Measurements from ENCODE around the gene TMEM132A.
A peak's percentile ranks its signal among the peaks of the same experiment; 100 is the strongest.

TMEM132A gene

DNA sequence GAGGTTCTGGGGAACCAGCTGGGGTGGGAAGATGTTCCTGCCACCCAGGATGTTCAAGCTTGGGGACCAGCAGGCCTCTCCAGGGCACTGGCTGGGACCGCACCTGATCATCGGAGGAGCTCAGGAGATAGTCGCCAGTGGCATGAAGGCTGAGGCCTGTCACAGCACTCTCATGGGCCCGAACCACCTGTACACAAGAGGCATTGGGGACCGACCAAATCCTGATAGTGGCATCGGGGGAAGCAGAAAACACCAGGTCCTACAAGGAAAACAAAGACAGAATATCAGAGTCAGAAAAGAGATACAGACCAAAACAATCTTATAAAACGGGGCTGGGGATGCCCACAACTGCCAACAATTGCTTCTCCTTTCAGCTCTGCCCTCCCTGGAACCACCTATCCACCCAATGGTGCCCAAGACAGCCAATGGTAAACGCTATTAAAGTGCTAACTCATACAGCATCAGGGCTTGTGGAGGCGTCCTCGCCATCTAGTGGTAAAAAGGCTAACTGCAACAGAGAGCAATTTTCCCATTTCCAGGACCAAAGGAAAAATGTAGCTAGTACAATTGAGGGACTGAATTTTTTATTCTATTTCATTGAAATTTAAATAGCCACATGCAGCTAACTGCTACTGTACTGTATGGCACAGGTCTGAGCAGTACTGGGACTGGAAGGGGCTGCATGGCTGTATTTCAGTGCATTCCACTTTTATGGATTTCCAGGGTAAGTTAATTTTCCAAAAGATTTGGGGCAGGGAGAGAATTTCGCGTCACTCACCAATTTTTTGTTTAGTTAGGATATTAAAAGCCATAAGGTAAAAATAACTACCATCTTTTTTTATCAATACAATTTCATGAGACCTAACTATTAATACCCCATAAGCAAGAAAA is 25.0 kb upstream of the TMEM132A start:
- 0 out of 2 replicates have a peak, but pooled peaks have one; percentile 4 for TF ChIP-seq MAX (IDR thresholded peaks at IDR 0.05; ENCODE audit: low read depth, low read length)
- TF ChIP-seq CTCF (IDR thresholded peaks at IDR 0.05; ENCODE audit: low read depth, low read length): peak; percentile 95
- TF ChIP-seq POLR2A (IDR thresholded peaks at IDR 0.05; ENCODE audit: extremely low read depth, insufficient read length): no peak
- DNase-seq (ENCODE audit: low read depth): peak; percentile 68
- no peak overlapping the region for H3K4me3 ChIP-seq (ENCODE audit: low read depth, low read length)

- TF ChIP-seq CTCF (IDR thresholded peaks at IDR 0.05; ENCODE audit: low read depth, low read length) (no peak), MAX (IDR thresholded peaks at IDR 0.05; ENCODE audit: low read depth, low read length) (no peak), MYC (IDR thresholded peaks at IDR 0.05; ENCODE audit: low read depth, low read length) (no peak), POLR2A (IDR thresholded peaks at IDR 0.05; ENCODE audit: extremely low read depth, insufficient read length) (no peak)
- H3K4me3 ChIP-seq (ENCODE audit: low read depth, low read length): no peak overlapping the region
- DNase-seq (ENCODE audit: low read depth): no peak
Observed at GRCh38 chr11:60899977-60900376, 24.3 kb upstream of the TMEM132A start.

GRCh38 chr11:60900673-60901404 is 23.4 kb upstream of the TMEM132A start:
- H3K4me3 ChIP-seq (ENCODE audit: low read depth, low read length): no peak overlapping the region
- no peak for TF ChIP-seq CTCF (IDR thresholded peaks at IDR 0.05; ENCODE audit: low read depth, low read length)
- TF ChIP-seq MAX (IDR thresholded peaks at IDR 0.05; ENCODE audit: low read depth, low read length): no peak
- no peak for TF ChIP-seq POLR2A (IDR thresholded peaks at IDR 0.05; ENCODE audit: extremely low read depth, insufficient read length)
- TF ChIP-seq MYC (IDR thresholded peaks at IDR 0.05; ENCODE audit: low read depth, low read length): no peak
- DNase-seq (ENCODE audit: low read depth): no peak

DNA sequence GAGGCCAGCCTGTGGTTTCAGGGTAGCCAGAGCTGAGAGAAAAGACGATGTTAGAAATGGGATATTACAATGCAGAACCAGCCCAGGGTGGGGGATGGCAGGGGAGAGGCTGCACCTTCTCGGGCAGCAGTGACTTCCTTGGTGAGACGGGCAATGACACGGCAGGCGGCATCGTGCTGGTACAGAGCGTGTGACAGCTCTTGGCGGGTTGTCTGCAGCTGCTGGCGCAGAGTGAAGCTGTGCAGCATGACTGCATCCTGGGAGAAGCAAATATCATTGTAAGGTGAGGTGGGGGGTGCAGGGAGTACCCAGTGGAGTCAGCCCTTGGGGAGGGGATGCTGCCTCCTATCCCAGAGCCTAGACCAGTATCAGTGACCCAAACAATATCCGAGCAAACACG is 21.6 kb upstream of the TMEM132A start:
- TF ChIP-seq POLR2A (IDR thresholded peaks at IDR 0.05; ENCODE audit: extremely low read depth, insufficient read length) (no peak), CTCF (IDR thresholded peaks at IDR 0.05; ENCODE audit: low read depth, low read length) (no peak), MYC (IDR thresholded peaks at IDR 0.05; ENCODE audit: low read depth, low read length) (no peak), MAX (IDR thresholded peaks at IDR 0.05; ENCODE audit: low read depth, low read length) (no peak)

DNA sequence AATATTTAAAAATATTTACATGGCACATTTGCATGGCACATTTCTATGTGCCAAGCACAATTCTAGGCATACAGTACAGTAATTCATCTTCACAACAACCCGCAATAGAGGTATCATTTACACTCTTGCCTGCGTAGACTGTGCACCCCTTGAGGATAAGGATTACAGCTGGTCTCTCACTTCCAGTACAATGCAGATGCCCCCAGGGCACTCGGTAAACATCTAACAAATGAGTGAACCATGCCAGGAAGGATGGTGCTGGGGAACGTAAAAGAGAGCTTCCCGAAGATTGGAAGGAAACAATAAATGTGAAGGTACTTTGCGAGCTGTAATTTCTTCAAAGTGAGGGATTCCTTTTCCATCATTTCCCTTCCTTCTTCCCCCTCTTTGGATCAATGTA is 19.2 kb upstream of the TMEM132A start:
- DNase-seq (ENCODE audit: low read depth): no peak
- TF ChIP-seq CTCF (IDR thresholded peaks at IDR 0.05; ENCODE audit: low read depth, low read length) (no peak), MYC (IDR thresholded peaks at IDR 0.05; ENCODE audit: low read depth, low read length) (no peak), MAX (IDR thresholded peaks at IDR 0.05; ENCODE audit: low read depth, low read length) (no peak), POLR2A (IDR thresholded peaks at IDR 0.05; ENCODE audit: extremely low read depth, insufficient read length) (no peak)

More for the DNA sequence above, 21.6 kb upstream of the TMEM132A start:
- no peak overlapping the region for H3K4me3 ChIP-seq (ENCODE audit: low read depth, low read length)
- DNase-seq (ENCODE audit: low read depth): no peak

More for the DNA sequence above, 19.2 kb upstream of the TMEM132A start:
- H3K4me3 ChIP-seq (ENCODE audit: low read depth, low read length): peak overlapping the region; percentile 98

Data from NB4 (cell line).